Left renal cortex interstitium (tissue), 4 donors: ENCODE data around the gene CCDC197. TPM values are rescaled to one million over a fixed set of nuclear protein-coding genes. Genes with fewer than 3 reads are reported as not detected.

Experiments used
- DNase-seq, 4 donors: peaks; one replicate each; pipeline ENCODE4 v3.0.0-alpha.2; 2013; ENCODE audit warnings: low read depth in 4 of 4, low spot score in 2 of 4, missing footprints in 1 of 4
- polyA plus RNA-seq, 4 donors: library from polyadenylated mRNA; unstranded; fragments of 120-200 nt; gene quantifications; one replicate each; pipeline ENCODE4 v1.2.1, GENCODE V29; 2013; ENCODE audit not compliant: insufficient read length in 4 of 4

The CCDC197 gene
- polyA plus RNA-seq, 4 donors: not detected

- no peak for DNase-seq
Observed at GRCh38 chr14:93960774-93961438, 36.2 kb upstream of the CCDC197 start.

GRCh38 chr14:93961620-93962019 is 35.5 kb upstream of the CCDC197 start:
- DNase-seq: no peak

- no peak for DNase-seq
Observed at GRCh38 chr14:93962701-93963601, 34.1 kb upstream of the CCDC197 start.

GRCh38 chr14:93963692-93964091 is 33.4 kb upstream of the CCDC197 start:
- no peak for DNase-seq

- no peak for DNase-seq
Observed at GRCh38 chr14:93964281-93964680, 32.8 kb upstream of the CCDC197 start.

- no peak for DNase-seq
Observed at GRCh38 chr14:93964820-93965286, 32.2 kb upstream of the CCDC197 start.

- DNase-seq: no peak
Observed at GRCh38 chr14:93965287-93965821, 31.7 kb upstream of the CCDC197 start.

GRCh38 chr14:93965946-93966474 is 31.1 kb upstream of the CCDC197 start:
- no peak for DNase-seq

GRCh38 chr14:93967637-93968250 is 29.4 kb upstream of the CCDC197 start:
- no peak for DNase-seq

GRCh38 chr14:93969082-93969828 is 27.8 kb upstream of the CCDC197 start:
- DNase-seq: no peak

- DNase-seq: no peak
Observed at GRCh38 chr14:93970585-93970964, 26.5 kb upstream of the CCDC197 start.

GRCh38 chr14:93970965-93971634 is 26.0 kb upstream of the CCDC197 start:
- no peak for DNase-seq

GRCh38 chr14:93971635-93972027 is 25.5 kb upstream of the CCDC197 start:
- no peak for DNase-seq

- no peak for DNase-seq
Observed at GRCh38 chr14:93972618-93973205, 24.4 kb upstream of the CCDC197 start.

GRCh38 chr14:93973607-93974006 is 23.5 kb upstream of the CCDC197 start:
- no peak for DNase-seq

GRCh38 chr14:93974299-93974698 is 22.8 kb upstream of the CCDC197 start:
- no peak for DNase-seq

GRCh38 chr14:93974833-93975232 is 22.3 kb upstream of the CCDC197 start:
- no peak for DNase-seq

GRCh38 chr14:93975791-93976476 is 21.2 kb upstream of the CCDC197 start:
- DNase-seq: no peak
